GM19193 (cell line): Measurements from ENCODE around the gene OR2AJ1.

ENCODE experiments used
- POLR2A ChIP-seq: IDR thresholded peaks from 4 replicates; pipeline ENCODE4 v1.6.1; 2011; ENCODE audit not compliant: insufficient read depth, insufficient read length; ENCODE audit errors: extremely low read depth

OR2AJ1 gene

GRCh38 chr1:247924868-247925267, at the start of gene OR2AJ1:
Gene OR2AJ1 (plus strand): TSS chr1:247924889. CDS start chr1:247933769, 8,880 bp downstream.
- no peak for TF ChIP-seq POLR2A

- TF ChIP-seq POLR2A = no peak
Measured at GRCh38 chr1:247883346-247883745, 41.3 kb upstream of the OR2AJ1 start.

DNA sequence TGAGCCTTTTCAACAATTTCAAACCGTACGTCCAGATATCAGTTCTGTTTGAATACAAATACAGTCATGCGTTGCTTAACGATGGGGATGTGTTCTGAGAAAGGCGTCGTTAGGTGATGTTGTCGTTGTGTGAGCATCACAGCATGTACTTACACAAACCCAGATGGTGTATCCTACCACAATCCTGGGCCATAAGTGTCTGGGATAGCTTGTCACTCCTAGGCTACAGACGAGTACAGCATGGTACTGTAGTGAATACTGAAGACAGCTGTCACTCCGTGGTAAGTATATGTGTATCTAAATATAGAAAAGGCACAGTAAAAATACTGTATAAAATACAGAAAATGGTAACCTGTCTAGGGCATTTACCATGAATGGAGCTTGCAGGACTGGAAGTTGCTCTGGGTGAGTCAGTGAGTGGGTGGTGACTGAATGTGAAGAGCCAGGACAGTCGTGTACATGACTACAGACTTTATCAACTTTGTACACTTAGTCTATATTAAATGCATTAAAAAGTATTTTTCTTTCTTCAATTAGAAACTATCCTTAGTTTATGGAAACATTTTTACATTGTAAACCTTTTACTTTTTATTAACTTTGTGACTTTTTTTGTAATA, 39.8 kb upstream of the OR2AJ1 start:
- TF ChIP-seq POLR2A = no peak

- no peak for TF ChIP-seq POLR2A
Measured at GRCh38 chr1:247895163-247895637, 29.5 kb upstream of the OR2AJ1 start, which contains the start of gene OR2W3. Gene OR2W3 (plus strand): TSS chr1:247895587. CDS start chr1:247895587, 0 bp downstream.

DNA sequence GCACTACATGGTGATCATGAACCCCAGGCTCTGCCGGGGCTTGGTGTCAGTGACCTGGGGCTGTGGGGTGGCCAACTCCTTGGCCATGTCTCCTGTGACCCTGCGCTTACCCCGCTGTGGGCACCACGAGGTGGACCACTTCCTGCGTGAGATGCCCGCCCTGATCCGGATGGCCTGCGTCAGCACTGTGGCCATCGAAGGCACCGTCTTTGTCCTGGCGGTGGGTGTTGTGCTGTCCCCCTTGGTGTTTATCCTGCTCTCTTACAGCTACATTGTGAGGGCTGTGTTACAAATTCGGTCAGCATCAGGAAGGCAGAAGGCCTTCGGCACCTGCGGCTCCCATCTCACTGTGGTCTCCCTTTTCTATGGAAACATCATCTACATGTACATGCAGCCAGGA, 28.7 kb upstream of the OR2AJ1 start:
- no peak for TF ChIP-seq POLR2A

DNA sequence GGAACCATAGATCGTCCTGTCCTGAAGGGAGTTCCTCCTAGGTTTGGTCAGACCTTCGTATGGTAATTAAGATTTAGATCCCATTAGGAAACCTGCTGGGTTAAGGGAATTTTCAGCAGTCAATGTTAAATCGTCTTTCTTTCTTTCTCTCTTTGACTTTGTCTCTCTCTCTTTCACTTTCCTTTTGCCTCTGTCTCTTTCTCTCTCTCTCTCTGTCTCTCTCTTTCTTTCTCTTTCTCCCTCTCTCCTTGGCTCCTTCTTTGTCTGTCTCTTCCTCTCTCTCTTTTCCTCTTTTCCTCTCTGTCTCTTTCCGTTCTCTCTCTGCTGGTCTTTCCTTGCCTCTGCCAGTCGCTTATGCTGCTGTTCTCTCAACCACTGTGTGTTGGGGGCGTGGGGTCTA, 20.6 kb upstream of the OR2AJ1 start:
- no peak for TF ChIP-seq POLR2A

DNA sequence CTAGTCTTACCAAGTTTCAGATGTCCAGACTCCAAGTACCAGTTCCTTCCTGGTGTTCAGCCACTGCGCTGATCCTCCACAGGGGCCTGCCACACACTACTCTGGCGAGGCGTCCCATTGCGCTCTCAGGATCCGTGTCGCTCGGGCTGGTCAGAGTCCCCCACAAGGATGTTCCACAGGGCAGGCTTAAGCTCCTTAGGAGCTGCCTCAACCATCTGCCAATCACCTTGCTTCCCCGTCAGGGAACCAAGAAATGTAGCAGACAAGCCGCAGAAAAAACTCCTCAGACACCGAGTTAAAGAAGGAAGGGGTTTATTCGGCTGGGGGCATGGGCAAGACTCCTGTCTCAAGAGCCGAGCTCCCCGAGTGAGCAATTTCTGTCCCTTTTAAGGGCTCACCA, 19.5 kb upstream of the OR2AJ1 start:
- no peak for TF ChIP-seq POLR2A

DNA sequence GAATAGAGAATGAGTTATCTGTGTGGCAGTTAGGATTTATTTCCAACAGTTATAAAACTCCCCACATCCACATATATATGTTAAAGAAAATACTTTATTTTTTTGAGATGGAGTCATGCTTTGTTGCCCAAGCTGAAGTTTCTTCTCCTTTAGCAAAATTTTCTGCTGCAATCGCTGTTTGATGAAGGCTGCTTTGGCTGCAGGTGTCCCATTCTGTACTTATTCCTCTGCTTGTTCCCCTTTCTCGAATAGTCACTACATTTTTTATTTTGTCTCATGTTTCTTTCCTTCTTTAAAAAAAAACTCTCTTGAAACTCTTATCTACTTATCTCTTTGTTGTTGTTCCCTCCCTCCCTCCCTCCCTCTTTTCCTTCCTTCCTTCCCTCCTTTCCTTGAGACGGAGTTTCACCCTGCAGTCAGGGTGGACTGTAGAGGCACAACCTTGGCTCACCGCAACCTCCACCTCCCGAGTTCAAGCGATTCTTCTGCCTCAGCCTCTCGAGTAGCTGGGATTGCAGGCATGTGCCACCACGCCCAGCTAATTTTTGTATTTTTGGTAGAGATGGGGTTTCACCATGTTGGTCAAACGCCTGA, 18.7 kb upstream of the OR2AJ1 start:
- no peak for TF ChIP-seq POLR2A

GRCh38 chr1:247906504-247907047, 18.1 kb upstream of the OR2AJ1 start:
- TF ChIP-seq POLR2A = no peak

- TF ChIP-seq POLR2A = no peak
Measured at GRCh38 chr1:247908766-247909165, 15.9 kb upstream of the OR2AJ1 start.

DNA sequence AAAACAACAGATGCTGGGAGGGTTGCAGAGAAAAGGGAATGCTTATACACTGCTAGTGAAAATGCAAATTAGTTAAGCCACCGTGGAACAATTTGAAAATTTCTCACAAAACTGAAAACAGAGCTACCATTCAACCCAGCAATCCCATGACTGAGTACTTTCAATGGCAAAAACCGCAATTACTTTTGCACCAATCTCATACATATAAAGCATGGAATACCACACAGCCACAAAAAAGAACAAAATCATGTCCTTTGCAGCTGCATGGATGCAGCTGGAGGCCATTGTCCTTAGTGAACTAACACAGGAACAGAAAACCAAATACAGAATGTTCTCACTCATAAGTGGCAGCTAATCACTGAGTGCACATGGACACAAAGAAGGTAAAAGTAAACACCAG, 10.9 kb upstream of the OR2AJ1 start:
- no peak for TF ChIP-seq POLR2A

DNA sequence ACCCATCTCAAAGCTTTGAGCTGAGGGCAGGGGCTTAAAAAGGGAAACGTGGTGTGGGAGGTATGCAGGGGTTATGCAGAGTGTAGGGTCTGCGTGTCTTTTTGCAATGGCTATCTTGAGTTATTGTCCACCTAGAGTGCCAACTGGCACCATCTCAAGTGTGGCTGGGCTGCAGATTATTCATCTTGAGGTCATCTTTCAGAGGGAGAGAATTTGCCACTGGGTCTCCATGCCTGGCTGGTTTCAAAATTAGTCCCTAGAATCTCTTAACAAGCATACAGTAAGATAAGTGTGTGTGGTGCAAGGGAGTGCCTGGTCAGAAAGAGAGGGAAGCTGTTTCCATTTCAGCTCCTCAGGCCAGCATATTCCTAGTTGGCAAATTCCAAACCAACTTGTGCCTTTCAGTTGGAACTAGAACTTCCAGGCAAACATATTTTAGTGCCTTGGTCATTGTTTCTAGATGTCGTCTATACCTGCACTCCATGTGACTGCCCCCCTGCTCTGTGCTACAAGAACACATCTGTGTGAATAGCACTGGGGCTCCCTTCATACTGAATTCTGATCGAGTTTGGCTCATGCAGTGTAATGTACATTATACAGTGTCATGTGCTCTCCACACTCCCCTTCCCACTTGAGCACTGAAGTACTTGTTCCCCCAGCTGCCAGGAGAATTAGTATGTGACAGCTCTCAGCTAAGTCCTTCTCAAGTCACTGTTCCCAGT, 9.6 kb upstream of the OR2AJ1 start:
- no peak for TF ChIP-seq POLR2A

DNA sequence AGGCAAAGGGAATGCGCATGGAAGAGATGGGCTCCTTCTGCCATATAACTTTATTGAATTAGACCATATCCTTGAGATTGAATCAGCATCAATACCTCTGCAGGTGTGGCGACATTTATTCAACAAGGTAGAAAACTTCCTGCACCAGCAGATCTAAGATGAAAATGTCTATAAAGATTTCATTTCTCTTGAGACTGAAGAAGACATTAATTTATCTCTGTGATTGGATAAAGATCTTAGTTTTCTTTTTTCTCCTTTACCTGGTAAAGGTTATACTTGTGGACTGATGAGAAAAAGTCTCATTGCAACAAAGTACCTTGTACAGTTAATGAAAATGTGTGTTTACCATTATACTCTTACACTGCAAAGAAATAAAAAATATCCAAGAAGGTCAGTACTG, 4.7 kb upstream of the OR2AJ1 start, which contains the start of gene OR2T8:
OR2T8 (plus strand) TSS at position 301 of the 400 bp plus-strand sequence. CDS start 766 bp downstream, outside the sequence.
- TF ChIP-seq POLR2A = no peak

DNA sequence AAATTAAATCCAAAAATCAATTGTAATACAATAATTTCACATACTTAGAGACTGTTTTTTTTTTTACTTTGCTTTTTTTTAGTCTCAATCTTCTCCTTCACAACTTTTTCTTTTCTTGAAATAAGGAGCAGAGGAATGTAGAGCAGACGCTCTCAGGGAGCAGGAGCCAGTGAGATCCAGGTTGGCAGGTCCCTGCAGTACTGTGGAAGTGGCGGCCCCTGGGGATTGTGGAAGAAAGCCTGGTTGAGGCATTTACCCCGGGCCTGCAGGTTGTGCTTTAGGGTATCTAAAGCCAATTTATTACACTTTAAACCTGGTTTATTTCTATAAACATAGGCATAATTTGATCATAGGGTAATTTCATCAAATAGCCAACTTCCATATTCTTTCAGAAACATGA, 748 bp upstream of the OR2AJ1 start:
- TF ChIP-seq POLR2A = no peak

DNA sequence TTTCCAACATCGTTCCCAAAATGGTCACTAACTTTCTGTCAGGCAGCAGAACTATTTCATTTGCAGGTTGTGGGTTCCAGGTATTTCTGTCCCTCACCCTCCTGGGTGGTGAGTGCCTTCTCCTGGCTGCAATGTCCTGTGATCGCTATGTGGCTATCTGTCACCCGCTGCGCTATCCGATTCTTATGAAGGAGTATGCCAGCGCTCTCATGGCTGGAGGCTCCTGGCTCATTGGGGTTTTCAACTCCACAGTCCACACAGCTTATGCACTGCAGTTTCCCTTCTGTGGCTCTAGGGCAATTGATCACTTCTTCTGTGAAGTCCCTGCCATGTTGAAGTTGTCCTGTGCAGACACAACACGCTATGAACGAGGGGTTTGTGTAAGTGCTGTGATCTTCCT, 9.3 kb downstream of the OR2AJ1 start:
- no peak for TF ChIP-seq POLR2A
